ENCODE results near the gene ADCY3. TPM values are rescaled to one million over a fixed set of nuclear protein-coding genes. Genes with fewer than 3 reads are reported as not detected.
"Not testable (repeated sequence)": the region's sequence is repeated elsewhere in the genome, so short reads cannot be mapped to it uniquely, and the experiment has no call there.

Gene ADCY3
- total RNA-seq, 4 donors from 2014 or later: 32.5 to 54.5 (median 39.9) TPM

GRCh38 chr2:24815171-24815570 is 104.9 kb downstream of the ADCY3 start:
- H3K27ac ChIP-seq: no peak overlapping the region
- no peaks in the 10 kb centered on the region for H3K4me1 ChIP-seq
- 92 to 94% methylated on average over 4 of the region's 4 CpGs for WGBS, 2 donors (ENCODE audit: low coverage in 1 of 2)
- H3K27me3 ChIP-seq: no peaks in the 10 kb centered on the region
- H3K36me3 ChIP-seq: peaks cover 0 to 34% of the 10 kb centered on the region in 2 donors
- no peaks in the 10 kb centered on the region for H3K9me3 ChIP-seq
- no peak overlapping the region for H3K4me3 ChIP-seq
- no peak for ATAC-seq
- TF ChIP-seq POLR2A (IDR thresholded peaks at IDR 0.05) (no peak), POLR2AphosphoS5 (IDR thresholded peaks at IDR 0.05) (no peak), EP300 (IDR thresholded peaks at IDR 0.05) (no peak), CTCF (IDR thresholded peaks at IDR 0.05) (no peak)

DNA sequence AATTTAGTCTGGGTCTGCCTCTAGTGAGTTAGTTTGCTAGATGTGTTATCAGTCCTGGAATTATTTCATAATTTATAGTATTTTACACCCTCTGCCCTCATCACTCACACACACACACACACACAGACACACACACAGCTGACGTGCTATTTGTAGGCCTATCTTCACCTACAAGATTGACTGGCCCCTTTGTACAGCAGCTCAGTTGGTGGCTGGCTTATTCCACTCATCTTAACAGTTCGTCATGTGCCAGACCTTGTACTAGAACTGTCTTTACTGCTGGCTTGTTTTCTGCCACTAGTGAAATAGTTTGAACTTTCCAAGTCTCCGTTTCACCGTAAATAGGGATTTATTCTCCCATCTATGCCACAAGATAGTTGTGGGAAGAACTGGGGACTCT is 105.5 kb downstream of the ADCY3 start:
- peaks cover 0 to 27% of the 10 kb centered on the region in 2 donors for H3K36me3 ChIP-seq
- TF ChIP-seq POLR2AphosphoS5 (IDR thresholded peaks at IDR 0.05): no peak
- TF ChIP-seq CTCF (IDR thresholded peaks at IDR 0.05): no peak
- no peak for TF ChIP-seq EP300 (IDR thresholded peaks at IDR 0.05)
- TF ChIP-seq POLR2A (IDR thresholded peaks at IDR 0.05): no peak
- H3K9me3 ChIP-seq: no peaks in the 10 kb centered on the region
- H3K27me3 ChIP-seq: no peaks in the 10 kb centered on the region
- H3K4me3 ChIP-seq: no peak overlapping the region
- ATAC-seq: no peak
- H3K27ac ChIP-seq: no peak overlapping the region
- no peaks in the 10 kb centered on the region for H3K4me1 ChIP-seq
- 86 to 97% methylated on average over 3 to 4 of the region's 4 CpGs for WGBS, 2 donors (ENCODE audit: low coverage in 1 of 2)

DNA sequence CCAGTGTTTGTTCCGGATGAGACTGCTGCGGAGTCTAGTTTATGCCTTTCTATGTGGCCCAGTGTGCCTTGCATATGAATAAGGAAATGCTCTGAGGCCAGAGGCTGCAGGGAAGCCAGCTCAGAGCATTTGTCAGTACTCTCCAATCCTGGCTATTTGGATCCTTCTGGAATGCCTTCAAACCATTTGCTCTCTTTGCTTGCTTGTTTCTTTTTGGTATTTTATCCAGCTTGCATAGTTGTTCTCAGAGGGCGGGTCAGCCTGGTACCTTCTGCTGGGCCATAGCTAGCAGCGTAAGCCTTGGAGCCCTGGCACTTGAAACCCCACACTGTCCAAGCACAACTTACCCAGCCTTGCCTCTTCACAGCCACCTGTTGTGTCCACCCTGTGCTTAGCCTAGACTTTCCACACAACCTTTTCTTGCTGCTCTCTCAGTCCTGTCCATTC is 106.3 kb downstream of the ADCY3 start:
- WGBS, 2 donors (ENCODE audit: low coverage in 1 of 2): 96 to 100% methylated on average over 3 to 4 of the region's 4 CpGs
- ATAC-seq: no peak
- no peak for TF ChIP-seq POLR2AphosphoS5 (IDR thresholded peaks at IDR 0.05)
- no peak for TF ChIP-seq EP300 (IDR thresholded peaks at IDR 0.05)
- TF ChIP-seq CTCF (IDR thresholded peaks at IDR 0.05): no peak
- no peak for TF ChIP-seq POLR2A (IDR thresholded peaks at IDR 0.05)

DNA sequence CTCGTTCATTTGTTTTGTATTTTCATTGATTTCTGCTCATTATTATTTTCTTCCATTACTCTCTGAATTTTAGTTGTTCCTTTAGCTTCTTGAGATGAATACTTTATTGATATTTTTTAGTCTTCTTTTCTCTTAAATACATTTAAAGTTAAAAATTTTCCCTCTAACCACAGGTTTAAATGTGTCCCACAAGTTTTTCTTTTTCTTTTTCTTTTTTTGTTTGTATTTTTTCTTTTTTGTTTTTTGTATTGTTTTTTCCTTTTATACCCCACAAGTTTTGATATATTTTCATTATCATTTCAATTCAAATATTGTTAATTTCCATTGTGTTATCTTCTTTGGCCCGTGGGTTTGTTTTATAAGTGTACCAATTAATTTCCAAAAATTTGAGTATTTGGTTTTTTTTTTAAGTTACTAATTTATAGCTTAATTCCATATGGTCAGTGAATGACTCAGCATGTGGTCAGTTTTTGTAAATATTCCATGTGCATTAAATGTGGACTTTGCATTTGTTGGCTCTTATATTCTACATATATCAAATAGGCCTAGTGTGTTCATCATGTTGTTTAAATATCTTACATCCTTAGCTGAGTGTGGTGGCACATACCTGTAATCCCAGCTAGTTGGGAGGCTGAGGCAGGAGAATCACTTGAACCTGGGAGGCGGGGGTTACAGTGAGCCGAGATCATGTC is 110.6 kb downstream of the ADCY3 start:
- TF ChIP-seq POLR2AphosphoS5 (IDR thresholded peaks at IDR 0.05) (no peak), CTCF (IDR thresholded peaks at IDR 0.05) (no peak), EP300 (IDR thresholded peaks at IDR 0.05) (no peak), POLR2A (IDR thresholded peaks at IDR 0.05) (no peak)
- Histone ChIP-seq H3K27me3 (no peaks in the 10 kb centered on the region), H3K4me3 (no peak overlapping the region), H3K4me1 (no peaks in the 10 kb centered on the region), H3K9me3 (peaks cover 0 to 10% (median 0%) of the 10 kb centered on the region in 3 donors), H3K27ac (no peak overlapping the region), H3K36me3 (peaks cover 0 to 7% of the 10 kb centered on the region in 2 donors)
- 72 to 83% methylated on average over 3 to 4 of the region's 4 CpGs for WGBS, 2 donors (ENCODE audit: low coverage in 1 of 2)
- no peak for ATAC-seq

More for the DNA sequence above, 106.3 kb downstream of the ADCY3 start:
- H3K9me3 ChIP-seq: no peaks in the 10 kb centered on the region
- H3K4me1 ChIP-seq: no peaks in the 10 kb centered on the region
- H3K27me3 ChIP-seq: no peaks in the 10 kb centered on the region
- H3K36me3 ChIP-seq: peaks cover 0 to 19% of the 10 kb centered on the region in 2 donors
- no peak overlapping the region for H3K27ac ChIP-seq
- no peak overlapping the region for H3K4me3 ChIP-seq

- no peak for TF ChIP-seq POLR2AphosphoS5 (IDR thresholded peaks at IDR 0.05)
- no peak for TF ChIP-seq CTCF (IDR thresholded peaks at IDR 0.05)
- TF ChIP-seq EP300 (IDR thresholded peaks at IDR 0.05): no peak
- no peak for TF ChIP-seq POLR2A (IDR thresholded peaks at IDR 0.05)
- Histone ChIP-seq H3K4me3 (no peak overlapping the region), H3K4me1 (no peaks in the 10 kb centered on the region), H3K27me3 (no peaks in the 10 kb centered on the region), H3K27ac (no peak overlapping the region), H3K36me3 (peaks cover 0 to 7% of the 10 kb centered on the region in 2 donors), H3K9me3 (peaks cover 0 to 10% (median 0%) of the 10 kb centered on the region in 3 donors)
- no peak for ATAC-seq
Observed at GRCh38 chr2:24806661-24807036, 113.4 kb downstream of the ADCY3 start.

GRCh38 chr2:24805811-24806660 is 114.0 kb downstream of the ADCY3 start:
- not testable (repeated sequence) for H3K4me1 ChIP-seq, ATAC-seq, H3K9me3 ChIP-seq, H3K27me3 ChIP-seq, H3K27ac ChIP-seq, H3K36me3 ChIP-seq, H3K4me3 ChIP-seq
- WGBS, 2 donors (ENCODE audit: low coverage in 1 of 2): 100% methylated on average over 2 of the region's 25 CpGs

- H3K27ac ChIP-seq, ATAC-seq, H3K4me3 ChIP-seq, H3K4me1 ChIP-seq, H3K36me3 ChIP-seq, H3K9me3 ChIP-seq, H3K27me3 ChIP-seq: not testable (repeated sequence)
- WGBS, 2 donors (ENCODE audit: low coverage in 1 of 2): 100% methylated on average over 1 to 5 of the region's 5 CpGs
Observed at GRCh38 chr2:24800487-24800886, 119.5 kb downstream of the ADCY3 start.
